HL-60/S4 (cell line): Measurements from ENCODE around the gene RAI14.
"Not testable (repeated sequence)": the region's sequence is repeated elsewhere in the genome, so short reads cannot be mapped to it uniquely, and the experiment has no call there.

Source experiments
- in situ Hi-C: fragments of 300-500 bp; cut with MboI; formaldehyde crosslinking; loops from 2 replicates; pipeline ENCODE4 v1.14.3; 2022; ENCODE audit warnings: low sequenced_read_pairs

The RAI14 gene

GRCh38 chr5:34724741-34725140 is 68.6 kb downstream of the RAI14 start:
- in situ Hi-C loops = no loop called here

- in situ Hi-C loops = not testable (repeated sequence)
These were observed 71.1 kb downstream of the RAI14 start for GRCh38 chr5:34727166-34727749.

- in situ Hi-C loops = no loop called here
These were observed 72.1 kb downstream of the RAI14 start for GRCh38 chr5:34728236-34728635.

GRCh38 chr5:34731435-34732232 is 75.5 kb downstream of the RAI14 start:
- in situ Hi-C loops = no loop called here

GRCh38 chr5:34734326-34734725 is 78.2 kb downstream of the RAI14 start:
- in situ Hi-C loops = no loop called here

GRCh38 chr5:34735491-34736426 is 79.6 kb downstream of the RAI14 start:
- in situ Hi-C loops = no loop called here

- in situ Hi-C loops = no loop called here
These were observed 80.5 kb downstream of the RAI14 start for GRCh38 chr5:34736445-34737115.

GRCh38 chr5:34737731-34738130 is 81.6 kb downstream of the RAI14 start:
- in situ Hi-C loops = no loop called here

GRCh38 chr5:34738381-34738780 is 82.3 kb downstream of the RAI14 start:
- in situ Hi-C loops = no loop called here

GRCh38 chr5:34740389-34740806 is 84.3 kb downstream of the RAI14 start:
- in situ Hi-C loops = no loop called here

GRCh38 chr5:34742061-34742460 is 85.9 kb downstream of the RAI14 start:
- in situ Hi-C loops = no loop called here

- in situ Hi-C loops = no loop called here
These were observed 87.8 kb downstream of the RAI14 start for GRCh38 chr5:34743878-34744277.

GRCh38 chr5:34748431-34748830 is 92.3 kb downstream of the RAI14 start:
- in situ Hi-C loops = no loop called here

GRCh38 chr5:34749431-34749873 is 93.3 kb downstream of the RAI14 start:
- in situ Hi-C loops = no loop called here

GRCh38 chr5:34750206-34750605 is 94.1 kb downstream of the RAI14 start:
- in situ Hi-C loops = no loop called here

- in situ Hi-C loops = no loop called here
These were observed 95.9 kb downstream of the RAI14 start for GRCh38 chr5:34751807-34752736.

- in situ Hi-C loops = not testable (repeated sequence)
These were observed 97.1 kb downstream of the RAI14 start for GRCh38 chr5:34753236-34753635.

GRCh38 chr5:34755926-34756325 is 99.8 kb downstream of the RAI14 start:
- in situ Hi-C loops = no loop called here

- in situ Hi-C loops = no loop called here
These were observed 100.9 kb downstream of the RAI14 start for GRCh38 chr5:34756781-34757624.
